NCI-H2171 (cell line): ENCODE results near the gene NCAPG2.

ENCODE experiments used
- DNase-seq: peaks from one replicate; lab custom pipeline; 2025; lab: John Stamatoyannopoulos, UW

NCAPG2 gene, protein sequence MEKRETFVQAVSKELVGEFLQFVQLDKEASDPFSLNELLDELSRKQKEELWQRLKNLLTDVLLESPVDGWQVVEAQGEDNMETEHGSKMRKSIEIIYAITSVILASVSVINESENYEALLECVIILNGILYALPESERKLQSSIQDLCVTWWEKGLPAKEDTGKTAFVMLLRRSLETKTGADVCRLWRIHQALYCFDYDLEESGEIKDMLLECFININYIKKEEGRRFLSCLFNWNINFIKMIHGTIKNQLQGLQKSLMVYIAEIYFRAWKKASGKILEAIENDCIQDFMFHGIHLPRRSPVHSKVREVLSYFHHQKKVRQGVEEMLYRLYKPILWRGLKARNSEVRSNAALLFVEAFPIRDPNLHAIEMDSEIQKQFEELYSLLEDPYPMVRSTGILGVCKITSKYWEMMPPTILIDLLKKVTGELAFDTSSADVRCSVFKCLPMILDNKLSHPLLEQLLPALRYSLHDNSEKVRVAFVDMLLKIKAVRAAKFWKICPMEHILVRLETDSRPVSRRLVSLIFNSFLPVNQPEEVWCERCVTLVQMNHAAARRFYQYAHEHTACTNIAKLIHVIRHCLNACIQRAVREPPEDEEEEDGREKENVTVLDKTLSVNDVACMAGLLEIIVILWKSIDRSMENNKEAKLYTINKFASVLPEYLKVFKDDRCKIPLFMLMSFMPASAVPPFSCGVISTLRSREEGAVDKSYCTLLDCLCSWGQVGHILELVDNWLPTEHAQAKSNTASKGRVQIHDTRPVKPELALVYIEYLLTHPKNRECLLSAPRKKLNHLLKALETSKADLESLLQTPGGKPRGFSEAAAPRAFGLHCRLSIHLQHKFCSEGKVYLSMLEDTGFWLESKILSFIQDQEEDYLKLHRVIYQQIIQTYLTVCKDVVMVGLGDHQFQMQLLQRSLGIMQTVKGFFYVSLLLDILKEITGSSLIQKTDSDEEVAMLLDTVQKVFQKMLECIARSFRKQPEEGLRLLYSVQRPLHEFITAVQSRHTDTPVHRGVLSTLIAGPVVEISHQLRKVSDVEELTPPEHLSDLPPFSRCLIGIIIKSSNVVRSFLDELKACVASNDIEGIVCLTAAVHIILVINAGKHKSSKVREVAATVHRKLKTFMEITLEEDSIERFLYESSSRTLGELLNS

GRCh38 chr7:158704524-158705233, at the start of gene NCAPG2:
Gene NCAPG2, minus strand, starts transcription at chr7:158704804. Its CDS starts 2,905 bp downstream, at chr7:158701899.
- peak; percentile 96 for DNase-seq

DNA sequence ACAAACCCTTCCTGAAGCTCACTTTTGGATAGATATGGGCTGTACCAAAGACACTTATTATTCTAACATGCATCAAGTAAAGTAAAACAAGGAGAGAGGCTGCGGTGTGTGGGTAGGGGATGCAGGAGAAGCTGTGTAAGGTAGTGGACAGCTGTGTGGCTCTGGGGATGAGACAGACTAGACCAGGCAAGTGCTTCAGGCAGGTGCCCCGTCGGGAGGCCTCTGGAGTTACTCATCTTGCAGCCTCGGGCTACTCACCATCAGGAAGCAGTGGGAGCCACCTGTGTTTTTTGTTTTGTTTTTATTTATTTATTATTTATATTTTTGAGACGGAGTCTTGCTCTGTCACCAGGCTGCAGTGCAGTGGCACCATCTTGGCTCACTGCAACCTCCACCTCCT, 49.3 kb upstream of the NCAPG2 start:
- DNase-seq: no peak

DNA sequence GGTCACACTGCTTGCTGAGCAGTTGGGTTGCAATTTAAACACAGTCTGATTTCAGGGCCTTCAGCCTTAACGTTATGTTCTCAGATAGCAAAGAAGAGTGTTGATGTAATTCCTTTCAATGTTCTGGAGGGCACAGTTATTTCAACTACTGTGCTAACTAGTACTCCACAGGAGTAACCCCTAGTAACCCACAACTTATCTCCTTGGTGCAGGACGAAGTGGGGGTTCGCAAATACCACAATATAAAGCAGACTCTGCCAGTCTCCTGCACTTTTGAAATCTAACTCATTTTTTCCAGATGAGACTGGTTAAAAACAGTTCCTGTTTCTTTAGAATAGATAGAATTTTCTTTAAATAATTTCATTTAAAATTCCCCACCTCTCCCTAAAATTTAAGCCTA, 47.1 kb upstream of the NCAPG2 start:
- no peak for DNase-seq

DNA sequence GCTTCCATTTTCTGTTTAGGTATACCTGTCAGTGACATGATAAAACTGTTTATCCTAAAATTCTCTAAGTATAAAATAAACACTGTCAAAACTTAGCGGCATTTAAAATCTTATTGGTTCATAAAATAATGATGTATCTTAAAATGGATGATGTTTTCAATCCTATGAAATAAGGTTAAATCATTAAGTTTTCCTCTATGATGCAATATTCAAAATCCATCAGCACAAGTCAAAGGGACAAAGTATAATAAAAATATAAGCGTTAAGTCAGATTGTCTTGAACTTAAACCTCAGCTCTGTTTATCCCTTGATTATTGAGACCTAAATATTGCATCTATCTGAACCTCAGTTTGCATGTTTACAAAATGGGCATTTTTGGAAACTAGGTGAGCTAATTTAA, 46.6 kb upstream of the NCAPG2 start:
- no peak for DNase-seq

DNA sequence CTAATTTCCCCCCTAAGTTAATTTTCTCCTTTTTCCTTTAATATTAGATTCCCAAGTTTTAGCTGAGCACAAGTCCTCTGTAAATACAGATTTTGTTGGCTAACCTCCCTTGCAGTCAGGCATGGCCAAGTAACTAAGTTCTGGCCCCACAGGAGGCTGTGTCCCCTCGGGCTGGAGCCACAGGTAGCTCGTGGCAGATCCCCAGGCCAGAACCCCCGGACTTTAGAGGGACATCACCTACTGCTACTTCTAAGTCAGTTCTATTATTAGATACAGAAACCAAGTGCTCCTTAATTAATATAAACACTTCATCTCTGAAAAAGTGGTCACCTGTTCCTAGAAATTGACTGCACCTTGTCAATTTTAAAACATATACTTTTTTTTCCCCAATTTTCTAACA, 46.1 kb upstream of the NCAPG2 start:
- DNase-seq: no peak

DNA sequence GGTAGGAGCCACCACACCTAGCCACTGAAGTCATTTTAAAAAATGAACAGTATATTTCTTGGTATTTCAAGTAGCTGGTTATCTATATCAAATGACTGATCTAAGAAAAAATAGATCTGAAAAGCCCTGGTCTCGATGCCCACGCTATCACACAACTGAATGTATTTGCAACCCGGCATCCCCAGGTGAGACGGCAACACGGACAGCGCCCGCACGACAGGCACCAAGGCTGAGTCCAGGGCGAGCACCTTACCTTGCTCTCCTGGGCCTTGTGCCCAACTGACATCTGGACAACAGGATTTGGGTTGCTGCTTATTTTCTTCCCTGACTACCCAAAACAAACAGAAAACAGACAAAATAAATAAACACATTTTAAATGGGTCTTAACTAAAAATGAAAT, 44.8 kb upstream of the NCAPG2 start:
- no peak for DNase-seq

DNA sequence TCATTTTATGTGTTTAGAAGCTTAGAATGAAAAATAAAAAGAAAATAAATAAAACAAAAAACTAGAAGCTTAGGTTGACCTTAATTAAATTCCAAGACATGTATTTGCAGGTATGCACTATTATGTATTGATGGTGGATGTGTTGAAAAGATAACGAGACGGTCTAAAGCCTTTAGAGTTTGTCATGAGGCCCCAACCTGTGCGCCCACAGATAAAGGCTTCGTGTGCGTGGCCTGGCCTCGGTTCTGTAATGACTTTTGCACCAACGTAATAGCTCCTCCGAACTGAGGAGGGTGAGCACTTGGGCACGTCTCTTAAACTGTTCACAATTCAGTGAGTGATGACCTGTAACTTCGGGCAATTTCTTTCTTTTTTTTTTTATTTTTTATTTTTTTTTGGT, 43.7 kb upstream of the NCAPG2 start:
- DNase-seq: no peak

DNA sequence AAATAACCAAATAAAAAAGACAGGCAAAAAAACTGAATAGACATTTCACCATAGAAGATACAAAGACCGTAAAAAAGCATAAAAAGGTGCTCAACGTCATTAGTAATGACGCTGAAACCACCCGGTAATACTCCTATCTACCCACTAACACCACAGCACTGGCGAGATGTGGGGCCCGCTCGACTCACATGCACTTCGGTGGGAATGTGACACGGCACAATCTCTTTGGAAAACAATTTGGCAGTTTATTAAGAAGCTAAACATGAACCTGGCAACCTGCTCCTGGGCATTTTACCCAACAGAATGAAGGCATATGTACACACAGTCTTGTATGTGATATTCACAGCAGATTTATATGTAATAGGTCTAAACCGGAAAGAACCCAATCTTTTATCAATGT, 42.8 kb upstream of the NCAPG2 start:
- no peak for DNase-seq

- DNase-seq: no peak
Observed at GRCh38 chr7:158746957-158747356, 42.4 kb upstream of the NCAPG2 start.

GRCh38 chr7:158745057-158745715, 40.6 kb upstream of the NCAPG2 start:
- no peak for DNase-seq

DNA sequence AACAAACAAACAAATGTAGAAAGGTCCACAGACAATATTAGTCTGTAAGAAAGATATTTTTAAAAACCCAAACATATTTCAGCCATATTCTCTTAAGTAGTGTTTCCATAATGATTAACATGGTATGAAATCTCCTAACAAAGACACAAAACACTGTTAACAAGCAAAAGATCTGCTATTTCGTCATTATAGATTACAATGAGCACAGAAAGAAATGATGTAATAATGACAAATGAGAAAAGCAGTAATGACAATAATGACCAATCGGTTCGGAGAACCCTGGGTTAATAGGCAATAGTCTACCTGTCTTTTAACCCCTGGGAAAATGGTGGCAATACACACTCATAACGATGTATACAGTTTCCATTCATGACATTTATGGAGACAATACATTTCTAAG, 39.5 kb upstream of the NCAPG2 start:
- DNase-seq: no peak

DNA sequence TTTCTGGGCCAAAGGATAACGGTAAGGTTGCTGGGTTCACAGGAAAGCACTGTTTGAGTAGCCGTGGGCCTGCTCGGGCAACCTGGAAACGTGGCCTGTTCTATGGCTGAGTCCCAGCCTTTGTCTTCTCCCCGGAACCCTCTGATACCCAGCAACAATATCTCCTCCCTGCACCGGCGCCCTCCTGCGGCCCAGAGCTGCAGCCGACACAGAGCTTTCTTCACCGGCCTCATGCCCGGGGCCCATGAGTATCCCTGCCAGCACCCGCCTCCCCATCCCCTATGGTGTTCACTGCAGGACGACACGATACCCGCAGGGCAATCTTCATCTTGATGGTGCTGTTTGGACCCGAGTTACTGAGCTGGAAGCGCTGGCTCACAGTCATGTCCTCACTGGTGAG, 38.6 kb upstream of the NCAPG2 start:
- DNase-seq: no peak

GRCh38 chr7:158742065-158742821, 37.6 kb upstream of the NCAPG2 start:
- DNase-seq: no peak

DNA sequence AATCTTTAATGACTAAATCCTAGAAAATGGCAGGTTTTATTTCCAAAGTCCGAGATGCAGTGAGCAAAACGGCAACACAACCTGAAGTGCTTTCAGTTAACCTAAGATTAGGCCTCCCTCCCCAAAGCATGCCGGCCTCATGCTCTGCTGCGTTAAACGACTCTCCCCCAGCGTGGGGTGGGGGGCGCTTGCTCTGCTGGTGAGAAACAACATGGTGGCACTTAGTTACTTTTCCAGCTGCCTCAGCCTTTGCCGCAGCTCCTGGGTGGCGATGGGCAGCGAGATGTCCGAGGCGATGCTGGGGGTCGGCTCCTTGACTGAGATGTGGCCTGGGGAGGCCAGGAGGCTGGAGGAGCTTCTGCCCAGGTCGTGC, 36.7 kb upstream of the NCAPG2 start:
- no peak for DNase-seq

DNA sequence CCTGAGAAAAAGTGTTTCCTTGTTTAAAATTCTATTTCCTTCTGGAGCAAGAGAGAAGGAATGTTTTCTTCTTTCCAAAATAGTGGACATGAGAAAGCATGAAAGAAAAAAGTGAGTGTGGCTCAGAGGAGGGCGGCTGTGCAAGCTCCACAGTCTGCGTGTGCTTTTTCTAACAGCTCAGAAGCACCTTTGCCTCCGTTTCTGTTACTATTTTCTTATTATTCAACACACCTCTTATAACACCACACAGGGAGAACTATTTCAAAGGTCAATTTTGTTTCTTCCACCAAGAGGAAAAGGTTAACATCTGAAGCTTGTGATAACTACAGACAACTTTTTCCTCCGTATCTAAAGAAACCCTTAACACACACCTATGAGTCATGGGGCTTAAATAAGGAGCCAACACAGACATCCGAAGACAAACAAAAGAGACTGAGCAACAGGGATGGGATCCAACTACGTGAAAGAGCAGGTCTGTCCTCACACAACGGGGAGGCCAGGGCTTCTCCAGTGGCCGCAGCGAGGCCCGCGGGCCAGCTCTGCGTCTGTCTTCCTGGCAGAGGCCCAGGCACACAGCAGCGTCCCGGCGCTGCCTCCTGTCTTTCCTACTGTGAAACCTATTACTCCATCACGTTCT, 36.2 kb upstream of the NCAPG2 start:
- DNase-seq: no peak

- DNase-seq: no peak
Observed at GRCh38 chr7:158740013-158740656, 35.5 kb upstream of the NCAPG2 start.

- no peak for DNase-seq
Observed at GRCh38 chr7:158738841-158739240, 34.2 kb upstream of the NCAPG2 start.

- DNase-seq: no peak
Observed at GRCh38 chr7:158737064-158737695, 32.6 kb upstream of the NCAPG2 start.

DNA sequence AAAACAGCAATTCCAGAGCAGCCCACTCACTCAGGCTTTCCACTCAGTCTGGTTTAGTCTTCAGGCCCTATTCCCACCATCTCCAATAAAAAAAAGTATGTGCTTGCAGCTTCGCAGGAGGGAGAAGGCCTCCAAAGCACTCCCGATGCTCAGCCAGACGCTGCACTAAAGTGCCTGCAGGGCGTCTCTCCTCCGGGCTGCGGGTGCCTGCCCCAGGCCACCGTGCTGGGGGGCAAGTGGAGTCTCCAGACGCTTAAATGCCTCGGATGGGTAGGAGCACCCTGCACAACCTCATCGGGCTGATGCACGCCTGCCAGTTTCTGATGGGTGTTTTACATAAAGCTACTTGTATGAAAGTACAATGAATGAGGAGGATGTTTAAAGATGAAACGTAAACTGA, 31.3 kb upstream of the NCAPG2 start:
- no peak for DNase-seq
